ENCODE data around the gene PRPF8.

- no peak for TF ChIP-seq POLR2A (IDR thresholded peaks at IDR 0.05; ENCODE audit: low read depth)
- no peak for TF ChIP-seq CTCF (IDR thresholded peaks at IDR 0.05)
These were observed 11.5 kb downstream of the PRPF8 start for GRCh38 chr17:1673041-1673785.

Measured in esophagus muscularis mucosa (tissue), 3 donors.